Smooth muscle cell (in vitro differentiated cells): ENCODE results near the gene ANKRD30B. TPM values are rescaled to one million over a fixed set of nuclear protein-coding genes. Genes with fewer than 3 reads are reported as not detected.
"Not testable (repeated sequence)": the region's sequence is repeated elsewhere in the genome, so short reads cannot be mapped to it uniquely, and the experiment has no call there.

Source experiments
- DNase-seq: peaks from one replicate; lab custom pipeline; 2025; ENCODE audit not compliant: unreplicated experiment; lab: John Stamatoyannopoulos, UW
- H2AFZ ChIP-seq: fragments of 200-600 bp; sonication (generic); 2 replicates; pipeline ENCODE4 v1.6.0; 2016; ENCODE audit warnings: antibody characterized with exemption, low read depth, mild to moderate bottlenecking
- H3F3A ChIP-seq: fragments of 200-600 bp; sonication (generic); 2 replicates; pipeline ENCODE4 v1.6.0; 2017; ENCODE audit warnings: antibody characterized with exemption, low read depth
- H3K27ac ChIP-seq: fragments of 200-600 bp; sonication (generic); 2 replicates; pipeline ENCODE4 v1.5.1; 2016; ENCODE audit warnings: low read depth, mild to moderate bottlenecking
- H3K27me3 ChIP-seq: fragments of 200-600 bp; sonication (generic); 2 replicates; pipeline ENCODE4 v1.6.1; 2016; ENCODE audit warnings: low read depth, mild to moderate bottlenecking
- H3K36me3 ChIP-seq: fragments of 200-600 bp; sonication (generic); 2 replicates; pipeline ENCODE4 v1.5.1; 2016; ENCODE audit warnings: low read depth
- H3K4me1 ChIP-seq: fragments of 200-600 bp; sonication (generic); 2 replicates; pipeline ENCODE4 v1.5.1; 2016; ENCODE audit warnings: low read depth
- H3K4me2 ChIP-seq: fragments of 200-600 bp; sonication (generic); 2 replicates; pipeline ENCODE4 v1.6.0; 2016; ENCODE audit warnings: mild to moderate bottlenecking
- H3K4me3 ChIP-seq: fragments of 200-600 bp; sonication (generic); 2 replicates; pipeline ENCODE4 v1.5.1; 2016; ENCODE audit warnings: mild to moderate bottlenecking
- H3K79me2 ChIP-seq: fragments of 200-600 bp; sonication (generic); 2 replicates; pipeline ENCODE4 v1.6.0; 2016; ENCODE audit warnings: low read depth, mild to moderate bottlenecking
- H3K9ac ChIP-seq: fragments of 200-600 bp; sonication (generic); 2 replicates; pipeline ENCODE4 v1.6.0; 2016; ENCODE audit warnings: low read depth
- H3K9me3 ChIP-seq: fragments of 200-600 bp; sonication (generic); replicated peaks from 2 replicates; pipeline ENCODE4 v1.5.1; 2016; ENCODE audit warnings: low read depth
- H4K20me1 ChIP-seq: fragments of 200-600 bp; sonication (generic); 2 replicates; pipeline ENCODE4 v1.6.0; 2016; ENCODE audit warnings: low read depth
- WGBS: methylation state at CpG from one replicate; pipeline ENCODE4 v1.1.7; 2016; ENCODE audit warnings: low lambda C conversion rate; 5-methylcytosine and 5-hydroxymethylcytosine counted together
- polyA plus RNA-seq: library from polyadenylated mRNA; unstranded; fragments of >200 nt; fragmentation: Nextera tagmentation; extraction: Ambion mirVana; gene quantifications from 2 replicates; pipeline ENCODE4 v1.2.1, GENCODE V29; 2016
- total RNA-seq: library from RNA; depleted of rRNA; stranded (reverse); fragments of >200 nt; gene quantifications from 2 replicates; pipeline ENCODE4 v1.2.3, GENCODE V29; 2014
- TF ChIP-seq, protein P1 (sequence below): fragments of 200-600 bp; sonication (generic); IDR thresholded peaks from 2 replicates; pipeline ENCODE4 v1.5.1; 2017; ENCODE audit warnings: borderline replicate concordance, mild to moderate bottlenecking, antibody characterized with exemption; ENCODE audit not compliant: insufficient read depth, poor library complexity, severe bottlenecking

The ANKRD30B gene
- total and polyA plus RNA-seq, 2 experiments from 2014 or later = not detected

DNA sequence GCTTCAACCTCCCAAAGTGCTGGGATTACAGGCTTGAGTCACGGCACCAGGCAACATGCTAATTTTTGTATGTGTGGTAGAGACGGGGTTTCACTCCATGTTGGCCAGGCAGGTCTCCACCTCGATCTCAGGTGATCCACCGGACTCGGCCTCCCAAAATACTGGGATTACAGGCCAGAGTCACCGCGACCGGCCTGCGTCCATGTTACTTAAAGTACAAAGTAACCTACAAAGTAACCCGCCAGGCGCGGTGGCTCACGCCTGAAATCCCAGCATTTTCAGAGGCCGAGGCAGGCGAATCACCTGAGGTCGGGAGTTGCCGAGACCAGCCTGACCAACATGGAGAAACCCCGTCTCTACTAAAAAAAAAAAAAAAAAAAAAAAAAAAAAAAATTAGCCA lies 1.1 kb upstream of the ANKRD30B start:
- DNase-seq = no peak
- Histone ChIP-seq H3K36me3 (no peaks in the 10 kb centered on the region), H2AFZ (no peak overlapping the region), H3K4me2 (no peak overlapping the region), H3K27me3 (no peaks in the 10 kb centered on the region), H3K9ac (no peak overlapping the region), H3K9me3 (no peaks in the 10 kb centered on the region), H3K4me3 (no peak overlapping the region), H4K20me1 (no peaks in the 10 kb centered on the region), H3K4me1 (no peaks in the 10 kb centered on the region), H3K27ac (no peak overlapping the region), H3K79me2 (no peaks in the 10 kb centered on the region), H3F3A (no peaks in the 10 kb centered on the region)
- TF ChIP-seq, protein P1, sequence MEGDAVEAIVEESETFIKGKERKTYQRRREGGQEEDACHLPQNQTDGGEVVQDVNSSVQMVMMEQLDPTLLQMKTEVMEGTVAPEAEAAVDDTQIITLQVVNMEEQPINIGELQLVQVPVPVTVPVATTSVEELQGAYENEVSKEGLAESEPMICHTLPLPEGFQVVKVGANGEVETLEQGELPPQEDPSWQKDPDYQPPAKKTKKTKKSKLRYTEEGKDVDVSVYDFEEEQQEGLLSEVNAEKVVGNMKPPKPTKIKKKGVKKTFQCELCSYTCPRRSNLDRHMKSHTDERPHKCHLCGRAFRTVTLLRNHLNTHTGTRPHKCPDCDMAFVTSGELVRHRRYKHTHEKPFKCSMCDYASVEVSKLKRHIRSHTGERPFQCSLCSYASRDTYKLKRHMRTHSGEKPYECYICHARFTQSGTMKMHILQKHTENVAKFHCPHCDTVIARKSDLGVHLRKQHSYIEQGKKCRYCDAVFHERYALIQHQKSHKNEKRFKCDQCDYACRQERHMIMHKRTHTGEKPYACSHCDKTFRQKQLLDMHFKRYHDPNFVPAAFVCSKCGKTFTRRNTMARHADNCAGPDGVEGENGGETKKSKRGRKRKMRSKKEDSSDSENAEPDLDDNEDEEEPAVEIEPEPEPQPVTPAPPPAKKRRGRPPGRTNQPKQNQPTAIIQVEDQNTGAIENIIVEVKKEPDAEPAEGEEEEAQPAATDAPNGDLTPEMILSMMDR = no peak
- 94% methylated on average over 16 of the region's 18 CpGs for whole genome bisulfite sequencing

DNA sequence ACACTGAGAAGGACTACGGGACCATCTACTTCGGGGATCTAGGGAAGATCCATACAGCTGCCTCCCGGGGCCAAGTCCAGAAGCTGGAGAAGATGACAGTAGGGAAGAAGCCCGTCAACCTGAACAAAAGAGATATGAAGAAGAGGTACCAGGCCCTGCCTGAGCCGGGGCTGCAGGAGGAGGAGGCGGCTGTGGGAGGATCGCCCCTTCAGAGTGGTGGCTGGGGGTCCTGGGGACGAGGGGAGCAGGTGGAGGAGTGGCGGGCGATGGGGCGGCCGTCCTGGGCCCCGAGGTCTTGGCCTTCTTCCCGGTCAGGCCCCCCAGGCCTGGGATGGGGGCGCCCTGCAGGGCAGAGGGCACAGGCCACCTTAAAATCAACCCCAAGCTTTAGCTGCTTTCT lies 524 bp downstream of the ANKRD30B start:
- Histone ChIP-seq H2AFZ (no peak overlapping the region), H3K9ac (no peak overlapping the region), H3K4me2 (no peak overlapping the region), H4K20me1 (no peaks in the 10 kb centered on the region), H3F3A (no peaks in the 10 kb centered on the region), H3K9me3 (no peaks in the 10 kb centered on the region), H3K4me3 (no peak overlapping the region), H3K27me3 (no peaks in the 10 kb centered on the region), H3K36me3 (no peaks in the 10 kb centered on the region), H3K79me2 (no peaks in the 10 kb centered on the region), H3K4me1 (no peaks in the 10 kb centered on the region), H3K27ac (no peak overlapping the region)
- WGBS = 79% methylated on average over 12 of the region's 15 CpGs
- TF ChIP-seq, protein P1 = no peak
- DNase-seq = no peak

DNA sequence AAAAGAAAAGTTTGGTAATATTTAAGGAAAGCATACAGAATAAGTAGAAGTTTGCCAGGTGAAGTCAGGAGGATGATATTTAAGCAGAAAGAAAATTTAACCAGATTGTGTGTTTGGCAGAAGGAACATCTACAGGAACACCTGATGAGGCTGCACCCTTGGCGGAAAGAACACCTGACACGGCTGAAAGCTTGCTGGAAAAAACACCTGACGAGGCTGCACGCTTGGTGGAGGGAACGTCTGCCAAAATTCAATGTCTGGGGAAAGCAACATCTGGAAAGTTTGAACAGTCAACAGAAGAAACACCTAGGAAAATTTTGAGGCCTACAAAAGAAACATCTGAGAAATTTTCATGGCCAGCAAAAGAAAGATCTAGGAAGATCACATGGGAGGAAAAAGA lies 15.6 kb downstream of the ANKRD30B start:
- not testable (repeated sequence) for H3K4me2 ChIP-seq, H3K27me3 ChIP-seq, H2AFZ ChIP-seq, H3K4me3 ChIP-seq, DNase-seq, H3F3A ChIP-seq, H3K27ac ChIP-seq, H3K36me3 ChIP-seq, H3K9me3 ChIP-seq, H3K79me2 ChIP-seq, H4K20me1 ChIP-seq, H3K4me1 ChIP-seq, H3K9ac ChIP-seq
- 65% methylated on average over 5 of the region's 5 CpGs for WGBS

DNA sequence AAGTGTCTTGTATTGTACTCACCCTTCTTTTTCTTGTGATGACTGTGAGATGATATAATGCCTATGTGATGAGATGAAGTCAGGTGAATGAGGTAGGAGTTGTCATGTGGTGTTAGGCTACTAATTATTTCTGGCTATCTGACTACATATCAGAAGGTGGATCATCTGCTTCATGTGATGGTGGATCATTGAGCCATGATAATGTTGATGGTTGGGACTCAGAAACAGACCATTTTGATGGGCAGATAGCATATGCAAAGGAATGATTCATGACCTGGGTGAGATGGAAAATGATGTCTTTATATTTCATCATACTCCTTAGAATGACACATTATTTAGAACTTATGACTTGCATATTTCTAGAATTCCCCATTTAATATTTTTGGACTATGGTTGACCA lies 19.5 kb downstream of the ANKRD30B start:
- H3K4me2 ChIP-seq = no peak overlapping the region
- H3K9ac ChIP-seq = no peak overlapping the region
- no peaks in the 10 kb centered on the region for H3F3A ChIP-seq
- H4K20me1 ChIP-seq = no peaks in the 10 kb centered on the region
- TF ChIP-seq, protein P1 = no peak
- no peak overlapping the region for H3K4me3 ChIP-seq
- no peaks in the 10 kb centered on the region for H3K9me3 ChIP-seq
- H3K4me1 ChIP-seq = no peaks in the 10 kb centered on the region
- no peak overlapping the region for H2AFZ ChIP-seq
- no peaks in the 10 kb centered on the region for H3K36me3 ChIP-seq
- no peak overlapping the region for H3K27ac ChIP-seq
- no peak for DNase-seq
- H3K79me2 ChIP-seq = no peaks in the 10 kb centered on the region
- H3K27me3 ChIP-seq = no peaks in the 10 kb centered on the region
